GM18505 (cell line): Measurements from ENCODE around the gene GSTP1.
A peak's percentile ranks its signal among the peaks of the same experiment; 100 is the strongest.
"Not testable (repeated sequence)": the region's sequence is repeated elsewhere in the genome, so short reads cannot be mapped to it uniquely, and the experiment has no call there.

ENCODE experiments used
- ATAC-seq: cut with Tn5 transposase; IDR thresholded peaks from one replicate; pipeline ENCODE4 v1.9.1; 2021; ENCODE audit not compliant: unreplicated experiment
- POLR2A ChIP-seq: IDR thresholded peaks from 4 replicates; pipeline ENCODE4 v1.6.1; 2011; ENCODE audit warnings: borderline replicate concordance; ENCODE audit not compliant: insufficient read depth, insufficient read length; ENCODE audit errors: extremely low read depth

Gene GSTP1

GRCh38 chr11:67576735-67577475 lies 6.7 kb upstream of the GSTP1 start:
- no peak for TF ChIP-seq POLR2A
- no peak for ATAC-seq

GRCh38 chr11:67577951-67578350 lies 5.7 kb upstream of the GSTP1 start:
- no peak for TF ChIP-seq POLR2A
- no peak for ATAC-seq

GRCh38 chr11:67581469-67581868 lies 2.1 kb upstream of the GSTP1 start:
- no peak for ATAC-seq
- no peak for TF ChIP-seq POLR2A

GRCh38 chr11:67582011-67582410 lies 1.6 kb upstream of the GSTP1 start:
- TF ChIP-seq POLR2A = no peak

GRCh38 chr11:67584205-67584880 lies 731 bp downstream of the GSTP1 start:
- no peak for ATAC-seq
- TF ChIP-seq POLR2A = no peak

More at GRCh38 chr11:67582011-67582410, 1.6 kb upstream of the GSTP1 start:
- no peak for ATAC-seq

- no peak for TF ChIP-seq POLR2A
Observed at GRCh38 chr11:67584881-67585873, 1.6 kb downstream of the GSTP1 start.

GRCh38 chr11:67585911-67586310 lies 2.3 kb downstream of the GSTP1 start:
- no peak for ATAC-seq
- no peak for TF ChIP-seq POLR2A

More at GRCh38 chr11:67584881-67585873, 1.6 kb downstream of the GSTP1 start:
- no peak for ATAC-seq

GRCh38 chr11:67586568-67587250 lies 3.1 kb downstream of the GSTP1 start:
- ATAC-seq = no peak
- TF ChIP-seq POLR2A = no peak

- TF ChIP-seq POLR2A = no peak
- ATAC-seq = peak; percentile 29
Observed at GRCh38 chr11:67588136-67588503, 4.5 kb downstream of the GSTP1 start.

- not testable (repeated sequence) for ATAC-seq
Observed at GRCh38 chr11:67588899-67589415, 5.3 kb downstream of the GSTP1 start.

- no peak for ATAC-seq
- no peak for TF ChIP-seq POLR2A
Observed at GRCh38 chr11:67592880-67593564, 9.4 kb downstream of the GSTP1 start.

GRCh38 chr11:67593565-67593905 lies 9.9 kb downstream of the GSTP1 start:
- no peak for ATAC-seq
- TF ChIP-seq POLR2A = no peak
